Hepatocyte (in vitro differentiated cells): ENCODE results near the gene BACH2.

Experiments used
- EZH2 ChIP-seq: fragments of 200-600 bp; sonication (generic); IDR thresholded peaks from 2 replicates; pipeline ENCODE4 v1.6.1; 2016; ENCODE audit warnings: antibody characterized with exemption, mild to moderate bottlenecking, borderline replicate concordance
- TF ChIP-seq, protein P1 (sequence below): fragments of 200-600 bp; sonication (generic); IDR thresholded peaks from 2 replicates; pipeline ENCODE4 v1.5.1; 2016; ENCODE audit warnings: antibody characterized with exemption, mild to moderate bottlenecking; ENCODE audit not compliant: poor library complexity

DNA sequence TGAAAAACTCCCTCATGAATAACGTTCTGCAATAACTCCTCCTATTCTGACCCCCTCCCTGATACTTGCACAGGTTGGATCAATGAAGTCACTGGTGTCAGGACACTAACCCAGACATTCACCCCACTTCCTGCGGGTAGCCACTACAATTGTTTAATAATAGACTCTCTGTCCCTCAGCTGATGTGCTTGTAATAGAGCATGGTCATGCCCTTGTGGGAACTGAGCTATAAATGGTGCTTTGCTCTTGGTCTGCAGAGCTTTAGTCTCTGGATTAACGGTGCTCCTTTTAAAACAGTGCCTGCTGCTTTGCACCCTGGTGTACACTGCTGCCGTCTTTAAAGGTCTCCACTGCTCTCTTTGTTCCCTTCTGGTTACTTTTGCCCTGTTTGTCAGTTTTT is 127.3 kb downstream of the BACH2 start:
- TF ChIP-seq, protein P1, sequence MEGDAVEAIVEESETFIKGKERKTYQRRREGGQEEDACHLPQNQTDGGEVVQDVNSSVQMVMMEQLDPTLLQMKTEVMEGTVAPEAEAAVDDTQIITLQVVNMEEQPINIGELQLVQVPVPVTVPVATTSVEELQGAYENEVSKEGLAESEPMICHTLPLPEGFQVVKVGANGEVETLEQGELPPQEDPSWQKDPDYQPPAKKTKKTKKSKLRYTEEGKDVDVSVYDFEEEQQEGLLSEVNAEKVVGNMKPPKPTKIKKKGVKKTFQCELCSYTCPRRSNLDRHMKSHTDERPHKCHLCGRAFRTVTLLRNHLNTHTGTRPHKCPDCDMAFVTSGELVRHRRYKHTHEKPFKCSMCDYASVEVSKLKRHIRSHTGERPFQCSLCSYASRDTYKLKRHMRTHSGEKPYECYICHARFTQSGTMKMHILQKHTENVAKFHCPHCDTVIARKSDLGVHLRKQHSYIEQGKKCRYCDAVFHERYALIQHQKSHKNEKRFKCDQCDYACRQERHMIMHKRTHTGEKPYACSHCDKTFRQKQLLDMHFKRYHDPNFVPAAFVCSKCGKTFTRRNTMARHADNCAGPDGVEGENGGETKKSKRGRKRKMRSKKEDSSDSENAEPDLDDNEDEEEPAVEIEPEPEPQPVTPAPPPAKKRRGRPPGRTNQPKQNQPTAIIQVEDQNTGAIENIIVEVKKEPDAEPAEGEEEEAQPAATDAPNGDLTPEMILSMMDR: no peak
- no peak for TF ChIP-seq EZH2
